Superior temporal gyrus (tissue), 1 donor: ENCODE measurements around the gene KLK3.

Experiments used
- DNase-seq: peaks from one replicate; pipeline ENCODE4 v3.0.0-alpha.2; 2016; ENCODE audit errors: extremely low spot score

The KLK3 gene

DNA sequence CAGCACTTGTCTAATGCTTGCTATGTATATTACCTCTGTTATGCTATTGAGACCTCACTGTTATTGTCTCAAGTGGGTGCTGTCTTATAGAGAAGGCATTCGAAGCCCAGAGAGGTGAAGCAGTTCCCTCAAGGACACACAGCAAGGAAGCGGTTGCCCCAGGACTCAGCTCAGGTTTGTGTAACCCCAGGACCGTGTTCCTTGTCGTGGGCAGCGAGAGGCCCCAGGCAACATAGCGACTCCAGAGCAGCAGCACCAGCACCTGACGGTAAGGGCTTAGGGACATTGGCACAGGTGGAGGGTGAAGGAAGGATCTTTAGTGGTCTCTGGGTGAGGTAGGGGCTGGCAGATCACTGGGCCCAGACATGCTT lies 23.7 kb upstream of the KLK3 start:
- no peak for DNase-seq

DNA sequence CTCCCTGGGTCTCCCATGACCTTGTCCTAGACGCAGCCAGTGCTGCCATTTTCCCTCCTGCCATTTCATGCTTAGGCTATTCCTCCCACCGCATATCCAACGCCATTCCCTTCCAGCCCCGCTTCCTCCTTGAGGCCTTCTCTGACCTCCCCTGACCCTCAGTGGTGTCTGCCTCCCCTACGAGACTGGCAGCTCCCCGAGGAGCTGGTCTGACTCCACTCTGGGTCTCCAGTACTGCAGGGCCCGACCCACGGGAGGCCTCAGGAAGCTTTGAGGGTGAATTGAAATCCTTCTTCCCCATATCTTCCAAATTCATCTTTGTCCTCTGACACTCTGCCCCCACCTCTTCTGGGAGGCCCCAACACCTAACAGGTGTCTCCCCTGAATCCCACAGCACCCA lies 22.0 kb upstream of the KLK3 start:
- no peak for DNase-seq

DNA sequence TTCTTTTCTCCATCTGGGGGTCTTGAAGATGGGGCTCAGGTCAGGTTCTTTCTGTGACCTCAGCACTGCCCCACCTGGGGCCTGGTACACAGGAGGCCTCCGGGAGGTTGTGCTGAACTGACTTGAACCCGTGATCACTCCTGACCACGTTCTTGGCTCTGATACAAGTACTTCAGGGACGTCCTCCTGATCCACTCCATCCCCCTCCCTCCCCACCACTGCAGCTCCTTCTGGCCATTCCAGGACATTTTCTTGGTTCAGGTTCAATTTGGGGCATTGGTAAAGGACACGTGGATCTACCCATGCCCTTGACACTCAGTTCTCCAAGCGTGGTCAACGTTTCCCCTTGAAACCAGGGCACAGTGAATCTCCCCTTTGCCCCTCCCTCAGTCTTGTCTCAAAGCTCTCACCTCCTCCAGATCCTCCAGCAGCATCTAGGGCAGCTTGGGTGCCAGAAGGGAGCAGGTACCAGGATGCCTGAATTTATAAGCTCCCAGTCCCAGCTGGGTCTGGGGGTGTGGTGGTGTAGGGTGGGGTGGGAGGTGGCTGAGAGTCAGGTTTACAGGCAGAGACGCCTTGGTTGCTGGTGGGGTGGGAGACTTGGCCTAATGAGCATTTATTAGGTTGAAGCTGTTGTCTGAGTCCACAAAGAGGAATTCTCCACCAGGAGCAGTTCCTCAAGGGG lies 21.5 kb upstream of the KLK3 start, which contains the start of gene KLK15:
Gene KLK15, minus strand, starts transcription at position 458 of the 685 bp plus-strand sequence. CDS start 2,082 bp downstream, outside the sequence.
- DNase-seq: no peak

DNA sequence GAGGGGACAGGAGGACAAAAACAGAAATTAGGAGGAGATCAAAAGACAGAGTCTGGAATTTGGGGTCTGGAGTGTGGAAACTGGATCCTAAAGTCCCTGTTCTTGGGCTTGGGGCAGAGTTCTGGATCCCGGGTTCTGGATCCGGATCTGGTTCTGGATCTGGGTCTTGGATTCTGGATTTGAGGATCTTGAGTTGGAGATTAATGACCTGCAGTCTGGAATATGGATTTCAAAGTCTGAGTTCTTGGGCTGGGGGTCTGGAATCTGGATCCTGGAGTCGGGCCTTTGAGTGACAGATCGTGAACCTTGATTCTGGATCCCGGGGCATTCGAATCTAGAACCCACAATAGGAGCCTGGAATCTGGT lies 20.9 kb upstream of the KLK3 start:
- no peak for DNase-seq

DNA sequence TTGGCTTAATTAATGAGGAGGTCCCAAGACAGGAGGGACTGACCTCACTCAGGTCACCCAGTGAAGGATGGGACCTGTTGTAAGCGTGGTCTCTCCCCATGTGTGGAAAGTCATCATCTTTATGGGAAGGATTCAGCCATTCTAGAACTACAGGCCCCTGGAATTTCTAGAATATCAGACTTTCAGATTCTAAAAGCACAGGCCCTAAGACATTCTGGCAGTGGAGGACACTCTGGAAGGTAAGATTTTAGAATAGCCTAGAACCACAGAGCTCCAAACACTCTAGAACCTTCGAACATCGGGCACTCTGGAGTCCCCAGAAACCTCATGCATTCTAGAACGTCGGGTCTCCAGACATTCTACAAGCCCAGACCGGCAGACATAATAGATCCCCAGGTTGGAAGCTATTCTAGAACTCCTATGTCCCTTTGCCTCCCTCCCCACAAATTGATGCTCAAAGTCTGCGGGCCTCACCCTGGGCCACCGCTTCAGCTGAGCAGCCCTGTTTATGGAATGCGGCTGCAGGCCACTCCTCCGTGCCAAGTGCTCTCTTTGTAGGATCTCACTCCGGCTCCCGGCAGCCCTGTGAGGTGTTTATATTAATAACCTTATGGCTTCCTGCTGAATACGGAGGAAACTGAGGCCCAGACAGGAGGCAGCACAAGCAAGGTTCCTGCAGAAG lies 19.5 kb upstream of the KLK3 start:
- DNase-seq: peak; percentile 6

DNA sequence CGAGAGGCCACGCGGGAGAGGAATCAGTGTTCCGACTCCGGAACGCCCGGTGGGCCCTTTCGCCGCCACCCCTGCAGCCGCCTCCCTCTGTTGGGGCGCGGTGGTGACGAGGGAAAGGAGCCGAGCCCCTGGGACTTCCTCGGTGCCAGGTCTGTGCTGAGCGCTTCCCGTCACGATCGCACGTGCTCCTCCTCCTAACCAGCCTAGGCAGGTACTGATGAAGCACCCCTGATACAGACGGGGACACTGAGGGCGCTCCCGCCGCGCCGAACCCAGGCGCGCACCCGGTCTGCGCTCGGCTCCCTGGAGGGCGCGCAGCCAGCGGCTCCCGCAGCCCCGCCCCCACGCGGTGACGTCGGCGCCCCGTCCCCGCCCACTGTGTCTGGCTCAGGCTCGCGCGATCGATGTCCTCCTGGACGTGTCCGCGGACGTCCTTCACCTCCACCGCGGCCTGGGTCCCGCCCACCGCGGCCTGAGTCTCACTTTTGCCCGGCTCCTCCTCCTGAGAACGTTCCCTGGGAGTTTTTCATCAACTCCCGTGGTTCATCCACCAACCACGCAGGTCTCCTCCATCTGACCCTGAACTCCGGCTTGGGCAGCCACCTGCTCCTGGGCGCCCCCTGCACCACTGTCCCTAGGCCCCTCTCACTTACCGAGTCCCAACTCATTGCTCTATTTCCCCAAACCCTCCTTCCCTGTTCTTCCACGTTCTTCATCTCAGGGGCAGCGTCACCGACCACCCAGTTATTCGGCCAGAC lies 18.8 kb upstream of the KLK3 start:
- peak; percentile 34 for DNase-seq

DNA sequence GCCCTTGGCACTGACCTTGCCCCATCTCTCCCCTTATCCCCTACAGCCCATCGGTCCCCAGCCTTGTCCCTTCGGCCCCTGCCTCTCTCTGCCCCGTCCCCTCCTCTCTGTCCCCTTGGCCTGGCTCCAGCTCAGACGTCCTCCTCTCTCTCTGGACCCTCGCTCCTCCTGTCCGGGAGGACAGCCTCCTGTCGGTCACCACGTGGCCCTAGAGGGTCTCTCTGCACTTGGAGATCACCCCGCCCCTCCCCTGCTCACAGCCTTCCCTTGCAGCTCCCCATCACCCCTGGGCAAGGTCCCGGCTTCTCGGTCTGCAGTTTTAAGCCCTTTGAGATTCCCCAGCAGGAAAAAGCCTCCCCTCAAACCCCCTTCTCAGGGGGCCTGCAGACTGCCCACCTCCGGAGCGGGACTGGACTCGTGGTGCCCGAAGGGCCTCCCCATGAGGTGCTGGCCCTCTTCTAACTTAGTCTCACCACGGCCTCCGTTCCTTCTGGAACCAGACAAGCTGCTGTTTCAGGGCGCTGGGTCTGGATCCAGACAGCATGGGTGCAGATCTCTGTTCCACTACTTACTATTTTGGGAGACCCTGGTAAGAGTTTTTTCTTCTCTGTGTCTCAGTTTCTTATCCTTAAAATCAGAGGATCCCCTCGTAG lies 18.0 kb upstream of the KLK3 start:
- DNase-seq: no peak

DNA sequence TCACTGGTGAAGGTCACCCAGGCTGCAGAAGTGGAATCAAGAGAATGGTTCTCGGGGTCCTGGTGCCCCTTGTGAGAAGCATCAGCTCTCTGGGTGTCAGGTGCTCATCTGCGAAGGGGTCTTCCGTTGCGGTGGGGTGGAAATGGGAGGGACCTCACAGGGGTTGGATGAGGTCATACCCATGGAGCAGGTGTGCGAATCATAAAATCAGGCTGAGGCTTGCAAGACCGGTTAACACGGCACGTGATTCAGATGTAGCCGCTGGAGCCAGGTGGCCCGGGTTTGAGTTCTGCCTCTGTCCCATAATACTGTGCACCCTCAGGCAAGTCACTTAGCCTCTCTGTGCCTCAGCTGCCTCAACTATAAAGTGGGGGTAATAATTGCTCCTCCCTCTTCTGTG lies 17.4 kb upstream of the KLK3 start:
- no peak for DNase-seq

DNA sequence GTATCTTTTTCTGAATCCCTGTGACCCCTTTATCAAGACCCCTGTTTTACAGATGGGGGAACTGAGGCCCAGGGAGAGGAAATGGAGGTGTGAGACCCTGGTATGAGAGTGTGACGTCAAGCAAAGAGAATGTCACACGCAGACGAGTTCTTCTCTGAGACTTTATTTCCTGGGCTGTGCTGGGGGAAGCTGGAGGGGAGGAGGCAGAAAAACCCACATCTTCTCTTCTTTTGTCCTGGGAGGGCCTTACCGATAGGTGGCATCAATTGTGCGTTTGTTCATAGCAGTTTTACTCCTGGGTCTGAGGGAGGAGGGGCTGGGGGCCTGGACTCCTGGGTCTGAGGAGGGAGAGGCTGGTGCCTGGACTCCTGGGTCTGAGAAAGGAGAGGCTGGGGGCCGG lies 16.5 kb upstream of the KLK3 start:
- no peak for DNase-seq

DNA sequence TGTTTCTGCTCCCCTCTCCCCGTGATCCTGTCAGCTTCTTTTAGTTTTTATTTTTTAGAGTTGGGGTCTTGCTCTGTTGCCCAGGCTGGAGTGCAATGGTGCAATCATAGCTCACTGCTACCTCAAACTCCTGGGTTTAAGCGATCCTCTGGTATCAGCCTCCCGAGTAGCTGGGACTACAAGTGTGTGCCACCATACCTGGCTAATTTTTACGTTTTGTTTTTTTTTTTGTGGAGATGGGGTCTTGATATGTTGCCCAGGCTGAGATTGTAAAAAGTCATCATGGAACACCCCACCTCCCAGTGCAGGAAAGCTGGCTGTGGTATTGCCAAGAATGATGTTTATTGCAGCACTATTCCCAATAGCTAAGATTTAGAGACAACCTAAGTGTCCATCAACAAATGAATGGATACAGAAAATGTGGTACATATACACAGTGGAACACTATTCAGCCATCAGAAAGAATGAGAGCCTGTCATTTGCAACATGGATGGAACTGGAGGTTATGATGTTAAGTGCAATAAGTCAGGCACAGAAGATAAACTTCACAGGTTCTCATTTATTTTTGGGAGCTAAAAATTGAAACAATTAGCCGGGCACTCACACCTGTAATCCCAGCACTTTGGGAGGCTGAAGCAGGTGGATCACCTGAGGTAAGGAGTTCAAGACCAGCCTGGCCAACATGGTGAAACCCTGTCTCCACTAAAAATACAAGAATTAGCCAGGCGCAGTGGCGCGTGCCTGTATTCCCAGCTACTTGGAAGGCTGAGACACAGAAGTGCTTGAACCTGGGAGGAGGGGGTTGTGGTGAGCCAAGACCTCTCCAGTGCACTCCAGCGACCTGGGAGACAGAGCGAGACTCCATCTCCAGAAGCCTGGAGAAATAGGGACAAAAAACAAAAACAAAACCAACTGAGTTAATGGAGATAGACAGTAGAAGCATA lies 14.7 kb upstream of the KLK3 start:
- DNase-seq: no peak

DNA sequence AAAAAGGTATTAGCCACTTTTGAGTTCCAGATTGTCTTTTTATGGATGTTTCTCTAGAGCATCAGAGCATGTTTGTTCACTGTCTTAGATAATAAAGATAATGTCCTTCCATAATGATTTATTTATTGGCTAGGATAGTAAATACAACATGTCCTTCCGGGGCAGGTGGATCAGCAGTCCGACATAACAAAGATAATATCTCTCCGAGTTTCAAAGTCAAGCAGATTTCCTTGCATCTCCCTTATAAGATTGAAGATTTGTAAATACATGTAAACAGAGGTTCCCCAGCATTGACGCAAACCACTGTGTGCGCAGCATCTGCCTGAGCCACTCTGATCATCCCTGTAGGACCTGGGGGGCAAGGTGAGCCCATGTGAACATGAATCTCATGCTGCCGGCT lies 12.6 kb upstream of the KLK3 start:
- no peak for DNase-seq

DNA sequence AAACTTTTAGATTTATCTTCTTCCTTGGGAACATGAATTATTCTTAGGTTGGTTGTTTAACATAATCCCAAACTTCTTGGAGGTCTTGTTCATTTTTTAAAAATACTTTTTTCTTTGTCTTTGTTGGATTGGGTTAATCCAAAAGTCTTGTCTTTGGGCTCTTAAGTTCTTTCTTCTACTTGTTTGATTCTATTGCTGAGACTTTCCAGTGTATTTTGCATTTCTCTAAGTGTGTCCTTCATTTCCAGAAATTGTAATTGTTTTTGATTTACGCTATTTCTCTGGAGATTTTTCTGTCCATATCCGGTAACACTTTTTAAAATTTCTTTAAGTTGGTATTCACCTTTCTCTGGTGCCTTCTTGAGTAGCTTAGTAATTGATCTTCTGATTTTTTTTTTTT lies 11.5 kb upstream of the KLK3 start:
- no peak for DNase-seq

DNA sequence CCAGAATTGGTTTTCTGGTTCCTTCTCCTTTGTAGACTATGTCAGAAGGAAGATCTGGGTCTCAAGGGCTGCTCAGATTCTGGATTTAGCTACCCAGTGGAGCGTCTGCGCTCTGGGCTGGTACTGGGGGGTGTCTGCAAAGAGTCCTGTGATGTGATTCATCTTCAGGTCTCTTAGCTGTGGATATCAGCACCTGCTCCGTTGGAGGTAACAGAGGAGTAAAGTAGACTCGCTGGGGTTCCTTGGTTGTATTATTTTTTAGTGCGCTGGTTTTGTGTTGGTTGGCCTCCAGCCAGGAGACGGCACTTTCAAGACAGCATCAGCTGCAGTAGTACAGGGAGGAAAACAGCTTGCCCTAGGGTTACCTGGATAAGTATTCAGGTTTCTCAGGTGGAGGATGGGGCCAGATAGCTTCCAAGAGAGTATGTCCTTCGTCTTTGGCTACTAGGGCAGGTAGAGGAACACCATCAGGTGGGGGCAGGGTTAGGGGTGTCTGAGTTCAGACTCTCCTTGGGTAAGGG lies 11.0 kb upstream of the KLK3 start:
- no peak for DNase-seq

DNA sequence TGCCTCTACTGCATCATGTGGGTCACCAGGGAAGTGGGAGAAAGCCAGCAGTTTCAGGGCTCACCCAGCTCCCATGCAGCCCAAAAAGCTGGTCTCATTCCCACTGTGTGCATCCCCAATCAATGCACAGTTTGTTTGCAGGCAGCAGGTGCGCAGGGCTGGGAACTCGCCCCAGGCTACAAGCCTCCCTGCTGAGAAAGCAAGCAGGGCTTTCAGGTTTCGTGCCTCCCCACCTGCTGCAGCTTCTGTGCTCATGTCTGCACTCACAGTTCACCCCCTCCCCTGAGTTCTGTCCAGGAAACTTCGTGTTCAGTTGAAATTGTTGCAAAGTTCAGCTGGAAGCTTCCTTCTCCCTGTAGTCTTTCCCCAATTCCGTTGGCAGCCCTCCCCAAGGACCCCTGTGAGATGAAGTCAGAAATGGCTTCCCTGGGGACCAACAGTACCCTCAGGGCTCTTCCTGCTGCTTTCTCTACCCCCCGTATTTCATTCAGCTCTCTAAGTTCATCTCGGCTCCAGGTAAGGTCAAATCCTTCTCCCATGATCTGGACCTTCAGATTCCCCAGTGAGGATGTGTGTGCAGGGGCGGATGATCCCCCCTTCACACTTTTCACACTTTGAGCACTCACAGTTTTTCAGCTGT lies 10.3 kb upstream of the KLK3 start:
- no peak for DNase-seq

DNA sequence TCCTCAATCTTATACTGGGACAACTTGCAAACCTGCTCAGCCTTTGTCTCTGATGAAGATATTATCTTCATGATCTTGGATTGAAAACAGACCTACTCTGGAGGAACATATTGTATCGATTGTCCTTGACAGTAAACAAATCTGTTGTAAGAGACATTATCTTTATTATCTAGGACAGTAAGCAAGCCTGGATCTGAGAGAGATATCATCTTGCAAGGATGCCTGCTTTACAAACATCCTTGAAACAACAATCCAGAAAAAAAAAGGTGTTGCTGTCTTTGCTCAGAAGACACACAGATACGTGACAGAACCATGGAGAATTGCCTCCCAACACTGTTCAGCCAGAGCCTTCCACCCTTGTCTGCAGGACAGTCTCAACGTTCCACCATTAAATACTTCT lies 4.0 kb upstream of the KLK3 start:
- no peak for DNase-seq

DNA sequence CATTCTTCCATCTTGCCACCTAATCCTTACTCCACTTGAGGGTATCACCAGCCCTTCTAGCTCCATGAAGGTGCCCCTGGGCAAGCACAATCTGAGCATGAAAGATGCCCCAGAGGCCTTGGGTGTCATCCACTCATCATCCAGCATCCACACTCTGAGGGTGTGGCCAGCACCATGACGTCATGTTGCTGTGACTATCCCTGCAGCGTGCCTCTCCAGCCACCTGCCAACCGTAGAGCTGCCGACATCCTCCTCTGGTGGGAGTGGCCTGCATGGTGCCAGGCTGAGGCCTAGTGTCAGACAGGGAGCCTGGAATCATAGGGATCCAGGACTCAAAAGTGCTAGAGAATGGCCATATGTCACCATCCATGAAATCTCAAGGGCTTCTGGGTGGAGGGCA lies 3.1 kb upstream of the KLK3 start:
- no peak for DNase-seq

DNA sequence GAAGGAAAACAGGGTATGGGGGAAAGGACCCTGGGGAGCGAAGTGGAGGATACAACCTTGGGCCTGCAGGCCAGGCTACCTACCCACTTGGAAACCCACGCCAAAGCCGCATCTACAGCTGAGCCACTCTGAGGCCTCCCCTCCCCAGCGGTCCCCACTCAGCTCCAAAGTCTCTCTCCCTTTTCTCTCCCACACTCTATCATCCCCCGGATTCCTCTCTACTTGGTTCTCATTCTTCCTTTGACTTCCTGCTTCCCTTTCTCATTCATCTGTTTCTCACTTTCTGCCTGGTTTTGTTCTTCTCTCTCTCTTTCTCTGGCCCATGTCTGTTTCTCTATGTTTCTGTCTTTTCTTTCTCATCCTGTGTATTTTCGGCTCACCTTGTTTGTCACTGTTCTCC lies 2.7 kb downstream of the KLK3 start:
- no peak for DNase-seq

DNA sequence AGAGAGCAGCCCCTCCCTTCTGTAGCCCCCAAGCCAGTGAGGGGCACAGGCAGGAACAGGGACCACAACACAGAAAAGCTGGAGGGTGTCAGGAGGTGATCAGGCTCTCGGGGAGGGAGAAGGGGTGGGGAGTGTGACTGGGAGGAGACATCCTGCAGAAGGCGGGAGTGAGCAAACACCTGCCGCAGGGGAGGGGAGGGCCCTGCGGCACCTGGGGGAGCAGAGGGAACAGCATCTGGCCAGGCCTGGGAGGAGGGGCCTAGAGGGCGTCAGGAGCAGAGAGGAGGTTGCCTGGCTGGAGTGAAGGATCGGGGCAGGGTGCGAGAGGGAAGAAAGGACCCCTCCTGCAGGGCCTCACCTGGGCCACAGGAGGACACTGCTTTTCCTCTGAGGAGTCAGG lies 4.2 kb downstream of the KLK3 start:
- DNase-seq: no peak

DNA sequence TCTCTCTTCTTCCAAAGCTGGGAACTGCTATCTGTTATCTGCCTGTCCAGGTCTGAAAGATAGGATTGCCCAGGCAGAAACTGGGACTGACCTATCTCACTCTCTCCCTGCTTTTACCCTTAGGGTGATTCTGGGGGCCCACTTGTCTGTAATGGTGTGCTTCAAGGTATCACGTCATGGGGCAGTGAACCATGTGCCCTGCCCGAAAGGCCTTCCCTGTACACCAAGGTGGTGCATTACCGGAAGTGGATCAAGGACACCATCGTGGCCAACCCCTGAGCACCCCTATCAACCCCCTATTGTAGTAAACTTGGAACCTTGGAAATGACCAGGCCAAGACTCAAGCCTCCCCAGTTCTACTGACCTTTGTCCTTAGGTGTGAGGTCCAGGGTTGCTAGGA lies 5.1 kb downstream of the KLK3 start:
- no peak for DNase-seq

DNA sequence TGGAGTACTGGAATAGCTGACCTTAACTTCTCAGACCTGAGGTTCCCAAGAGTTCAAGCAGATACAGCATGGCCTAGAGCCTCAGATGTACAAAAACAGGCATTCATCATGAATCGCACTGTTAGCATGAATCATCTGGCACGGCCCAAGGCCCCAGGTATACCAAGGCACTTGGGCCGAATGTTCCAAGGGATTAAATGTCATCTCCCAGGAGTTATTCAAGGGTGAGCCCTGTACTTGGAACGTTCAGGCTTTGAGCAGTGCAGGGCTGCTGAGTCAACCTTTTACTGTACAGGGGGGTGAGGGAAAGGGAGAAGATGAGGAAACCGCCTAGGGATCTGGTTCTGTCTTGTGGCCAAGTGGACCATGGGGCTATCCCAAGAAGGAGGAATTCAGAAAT lies 6.3 kb downstream of the KLK3 start:
- no peak for DNase-seq
